PC-9 (cell line): ENCODE measurements around the gene DRC3. TPM values are rescaled to one million over a fixed set of nuclear protein-coding genes. Genes with fewer than 3 reads are reported as not detected.

Source experiments
- BruUV-seq: library from RNA; stranded (reverse); fragments of 400-500 nt; replicated peaks from 2 replicates; lab custom pipeline; 2021; lab: Mats Ljungman, UMichigan
- CTCF ChIA-PET: fragments of 300-600 bp; sonication (Branson Sonifier 250); formaldehyde crosslinking; loops from one replicate; lab custom pipeline; 2022; ENCODE audit warnings: antibody characterized with exemption; lab: Charles Lee
- POLR2A ChIA-PET: fragments of 300-600 bp; sonication (Branson Sonifier 250); formaldehyde crosslinking; loops from one replicate; lab custom pipeline; 2022; ENCODE audit warnings: antibody characterized with exemption; ENCODE audit not compliant: unreplicated experiment; lab: Charles Lee
- DNase-seq, 2 experiments: peaks; one replicate each; pipeline versions ENCODE4 v3.0.0 to v3.0.0-alpha.2; 2015 to 2022; ENCODE audit warnings: mixed read lengths in 1 of 2
- H2AFZ ChIP-seq: fragments of 200-600 bp; sonication (generic); 2 replicates; pipeline ENCODE4 v1.8.1; 2017; ENCODE audit warnings: antibody characterized with exemption
- H3F3A ChIP-seq: fragments of 200-600 bp; sonication (generic); 2 replicates; pipeline ENCODE4 v1.8.1; 2017; ENCODE audit warnings: antibody characterized with exemption, mild to moderate bottlenecking, low read depth; ENCODE audit not compliant: insufficient read depth
- H3K27ac ChIP-seq: fragments of 200-600 bp; sonication (generic); 2 replicates; pipeline ENCODE4 v1.6.1; 2016; ENCODE audit warnings: mixed run types
- H3K27me3 ChIP-seq: fragments of 200-600 bp; sonication (generic); 2 replicates; pipeline ENCODE4 v1.6.1; 2016; ENCODE audit warnings: low read depth, mixed run types; ENCODE audit not compliant: insufficient read depth
- H3K36me3 ChIP-seq: fragments of 200-600 bp; sonication (generic); 2 replicates; pipeline ENCODE4 v1.6.1; 2016; ENCODE audit warnings: low read depth, mixed run types
- H3K4me1 ChIP-seq: fragments of 200-600 bp; sonication (generic); replicated peaks from 2 replicates; pipeline ENCODE4 v1.6.1; 2016; ENCODE audit warnings: mixed run types; ENCODE audit not compliant: insufficient read depth
- H3K4me2 ChIP-seq: fragments of 200-600 bp; sonication (generic); 2 replicates; pipeline ENCODE4 v1.6.1; 2017; ENCODE audit warnings: mixed run types
- H3K4me3 ChIP-seq: fragments of 200-600 bp; sonication (generic); 2 replicates; pipeline ENCODE4 v1.6.1; 2016; ENCODE audit warnings: mixed run types
- H3K79me2 ChIP-seq: fragments of 200-600 bp; sonication (generic); 2 replicates; pipeline ENCODE4 v1.6.1; 2017; ENCODE audit warnings: low read depth, mixed run types
- H3K9me2 ChIP-seq: fragments of 200-600 bp; sonication (generic); 2 replicates; pipeline ENCODE4 v1.8.1; 2017; ENCODE audit warnings: mild to moderate bottlenecking; ENCODE audit not compliant: insufficient read depth
- H3K9me3 ChIP-seq: fragments of 200-600 bp; sonication (generic); 2 replicates; pipeline ENCODE4 v1.8.1; 2016; ENCODE audit warnings: low read depth; ENCODE audit not compliant: insufficient read depth
- H4K20me1 ChIP-seq: fragments of 200-600 bp; sonication (generic); 2 replicates; pipeline ENCODE4 v1.8.1; 2017; ENCODE audit not compliant: insufficient read depth
- CTCF ChIP-seq: fragments of 200-600 bp; sonication (generic); conservative IDR thresholded peaks from 2 replicates; pipeline ENCODE4 v1.6.1; 2017; ENCODE audit warnings: mixed run types, antibody characterized with exemption, mild to moderate bottlenecking, moderate library complexity
- EZH2 ChIP-seq: fragments of 200-600 bp; sonication (generic); IDR thresholded peaks from 2 replicates; pipeline ENCODE4 v1.8.0; 2017; ENCODE audit warnings: antibody characterized with exemption, low read depth
- intact Hi-C: fragments of 100-400 bp; cut with micrococcal nuclease; formaldehyde crosslinking; loops from one replicate; pipeline ENCODE4 v1.10.0; 2022; ENCODE audit not compliant: unreplicated experiment
- total RNA-seq: library from RNA; stranded (reverse); gene quantifications from 2 replicates; pipeline ENCODE4 v1.2.3, GENCODE V29; 2021

The DRC3 gene
- total RNA-seq, 1 experiment from 2014 or later, result 15.2 TPM

DNA sequence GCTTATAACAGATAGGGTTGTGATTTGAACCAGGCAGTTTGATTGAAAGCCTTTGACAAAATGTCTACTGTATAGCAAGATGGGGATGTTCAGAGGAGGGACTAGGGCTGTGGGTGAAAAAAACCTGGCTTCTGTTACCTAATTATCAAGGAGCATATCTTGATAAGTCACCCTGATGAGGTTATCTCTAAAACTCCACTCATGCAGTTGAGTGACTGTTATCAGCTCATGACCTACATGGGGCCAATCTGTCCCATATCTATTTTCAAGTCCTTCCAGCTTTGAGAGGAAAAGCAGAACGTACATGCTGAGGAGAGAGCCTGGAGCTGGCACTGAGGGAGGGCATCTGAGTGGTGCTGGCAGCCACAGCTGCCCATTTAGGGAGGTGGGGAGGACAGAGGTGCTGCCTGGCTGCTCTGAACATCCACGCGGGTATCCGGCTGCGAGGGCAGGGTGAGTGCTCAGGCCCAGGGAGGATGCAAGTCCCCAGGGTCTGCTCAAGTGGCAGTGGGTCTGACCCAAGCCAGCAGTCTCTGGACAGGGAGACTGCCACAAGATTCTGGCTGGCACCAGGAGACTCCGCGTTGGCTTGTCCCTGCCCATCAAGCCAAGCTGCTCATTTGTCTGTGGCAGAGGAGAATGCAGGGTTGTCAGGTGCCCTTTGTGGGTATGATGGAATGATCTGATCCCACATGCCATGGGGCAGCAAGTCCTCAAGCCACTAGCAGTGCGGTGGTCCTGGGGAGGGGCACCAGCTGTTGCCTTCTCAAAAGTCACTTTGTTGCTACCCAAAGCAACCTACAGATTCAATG, 37.2 kb downstream of the DRC3 start:
- Histone ChIP-seq H3K27me3 (no peaks in the 10 kb centered on the region), H2AFZ (no peak overlapping the region), H3F3A (peaks cover 38% of the 10 kb centered on the region), H3K9me2 (no peaks in the 10 kb centered on the region), H3K79me2 (no peaks in the 10 kb centered on the region), H3K4me1 (peaks cover 43% of the 10 kb centered on the region), H3K4me2 (peak overlapping the region; percentile 18; the same call in 1 of the 2 replicates), H3K27ac (peak overlapping the region; percentile 78), H3K4me3 (no peak overlapping the region), H3K36me3 (no peaks in the 10 kb centered on the region), H4K20me1 (no peaks in the 10 kb centered on the region), H3K9me3 (no peaks in the 10 kb centered on the region)
- POLR2A ChIA-PET, result no interaction called here
- CTCF ChIA-PET, result interaction anchor here (0.6 kb wide), 1 partner anchor 21 kb away, joined by 4 read pairs; no protein-coding TSS in a partner anchor
- no TSS peak for BruUV-seq
- no peak for DNase-seq
- intact Hi-C loops, result loop anchor here (2.0 kb wide), 2 partner anchors 19 to 51 kb away; no protein-coding TSS in a partner anchor
- TF ChIP-seq EZH2 (no peak), CTCF (no peak)

DNA sequence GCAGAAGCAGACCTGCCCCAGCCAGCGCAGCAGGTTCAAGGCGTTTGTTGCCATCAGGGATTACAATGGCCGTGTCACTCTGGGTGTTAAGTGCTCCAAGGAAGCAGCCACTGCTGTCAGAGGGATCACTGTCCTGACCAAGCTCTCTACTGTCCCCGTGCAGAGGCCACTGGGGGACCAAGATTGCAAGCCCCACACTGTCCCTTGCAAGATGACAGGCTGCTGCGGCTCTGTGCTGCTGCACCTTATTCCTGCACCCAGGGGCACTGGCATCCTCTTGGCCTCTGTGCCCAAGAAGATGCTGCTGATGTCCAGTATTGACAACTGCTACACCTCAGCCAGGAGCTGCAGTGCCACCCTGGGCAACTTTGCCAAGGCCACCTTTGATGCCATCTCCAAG, 38.6 kb downstream of the DRC3 start:
- intact Hi-C loops, result no loop called here
- H3K4me3 ChIP-seq, result no peak overlapping the region
- no peaks in the 10 kb centered on the region for H3K27me3 ChIP-seq
- ChIA-PET POLR2A (interaction anchor here (0.6 kb wide), 1 partner anchor 845 kb away, joined by 3 read pairs; no protein-coding TSS in a partner anchor), CTCF (no interaction called here)
- no peak for TF ChIP-seq CTCF
- no peak for TF ChIP-seq EZH2
- H3K79me2 ChIP-seq, result no peaks in the 10 kb centered on the region
- no peak overlapping the region for H3K4me2 ChIP-seq
- H3K27ac ChIP-seq, result no peak overlapping the region
- H3K9me3 ChIP-seq, result no peaks in the 10 kb centered on the region
- peaks cover 28% of the 10 kb centered on the region for H3K4me1 ChIP-seq
- no peak for DNase-seq
- peaks cover 23% of the 10 kb centered on the region for H3F3A ChIP-seq
- no peaks in the 10 kb centered on the region for H3K9me2 ChIP-seq
- H3K36me3 ChIP-seq, result no peaks in the 10 kb centered on the region
- H2AFZ ChIP-seq, result no peak overlapping the region
- no peaks in the 10 kb centered on the region for H4K20me1 ChIP-seq
- BruUV-seq, result no TSS peak

GRCh38 chr17:18014006-18014405, 41.3 kb downstream of the DRC3 start:
- TF ChIP-seq CTCF (no peak), EZH2 (no peak)
- Histone ChIP-seq H3K9me3 (no peaks in the 10 kb centered on the region), H3K9me2 (no peaks in the 10 kb centered on the region), H3F3A (peaks cover 7% of the 10 kb centered on the region), H4K20me1 (no peaks in the 10 kb centered on the region), H3K36me3 (no peaks in the 10 kb centered on the region), H3K27me3 (no peaks in the 10 kb centered on the region), H3K4me3 (no peak overlapping the region), H3K4me1 (peaks cover 8% of the 10 kb centered on the region), H2AFZ (no peak overlapping the region), H3K27ac (no peak overlapping the region), H3K4me2 (no peak overlapping the region), H3K79me2 (no peaks in the 10 kb centered on the region)
- CTCF ChIA-PET, result no interaction called here
- intact Hi-C loops, result loop anchor here (2.0 kb wide), 1 partner anchor 33 kb away; no protein-coding TSS in a partner anchor
- POLR2A ChIA-PET, result no interaction called here
- BruUV-seq, result no TSS peak
- no peak for DNase-seq
